Mesendoderm (in vitro differentiated cells): Measurements from ENCODE around the gene RDH13.
"Not testable (repeated sequence)": the region's sequence is repeated elsewhere in the genome, so short reads cannot be mapped to it uniquely, and the experiment has no call there.

Experiments used
- DNase-seq: peaks from one replicate; pipeline ENCODE4 v3.0.0; 2013
- H2AK5ac ChIP-seq: 2 replicates; pipeline ENCODE4 v1.6.1; 2013; ENCODE audit warnings: low read length, inconsistent platforms
- H2BK120ac ChIP-seq: 2 replicates; pipeline ENCODE4 v1.6.1; 2013; ENCODE audit warnings: low read depth, mild to moderate bottlenecking, low read length, moderate library complexity, mixed read lengths
- H2BK15ac ChIP-seq: replicated peaks from 2 replicates; pipeline ENCODE4 v1.6.1; 2013; ENCODE audit warnings: low read depth, mild to moderate bottlenecking, moderate library complexity
- H2BK5ac ChIP-seq: 2 replicates; pipeline ENCODE4 v1.6.1; 2013; ENCODE audit warnings: low read length, inconsistent platforms
- H3K18ac ChIP-seq: 2 replicates; pipeline ENCODE4 v1.6.1; 2013; ENCODE audit warnings: mild to moderate bottlenecking, low read length, mixed read lengths
- H3K23ac ChIP-seq: one replicate; pipeline ENCODE4 v1.6.1; 2013; ENCODE audit warnings: low read length
- H3K27ac ChIP-seq: 2 replicates; pipeline ENCODE4 v1.5.1; 2013; ENCODE audit warnings: low read depth, mild to moderate bottlenecking, inconsistent platforms, low read length, moderate library complexity
- H3K27me3 ChIP-seq: 2 replicates; pipeline ENCODE4 v1.6.1; 2013; ENCODE audit warnings: low read length, control low read depth, mild to moderate bottlenecking, inconsistent platforms; ENCODE audit not compliant: insufficient read depth, poor library complexity
- H3K36me3 ChIP-seq: 2 replicates; pipeline ENCODE4 v1.6.1; 2013; ENCODE audit warnings: low read length, inconsistent platforms; ENCODE audit not compliant: control insufficient read depth, insufficient read depth
- H3K4ac ChIP-seq: one replicate; pipeline ENCODE4 v1.6.1; 2013; ENCODE audit warnings: low read depth, mild to moderate bottlenecking, low read length, moderate library complexity
- H3K4me1 ChIP-seq: 2 replicates; pipeline ENCODE4 v1.6.1; 2013; ENCODE audit warnings: low read depth, low read length, inconsistent platforms; ENCODE audit not compliant: control insufficient read depth
- H3K4me2 ChIP-seq: 2 replicates; pipeline ENCODE4 v1.6.1; 2013; ENCODE audit warnings: low read length
- H3K4me3 ChIP-seq: 2 replicates; pipeline ENCODE4 v1.5.1; 2013; ENCODE audit warnings: mild to moderate bottlenecking, low read length
- H3K56ac ChIP-seq: one replicate; pipeline ENCODE4 v1.6.1; 2013; ENCODE audit warnings: low read length
- H3K79me1 ChIP-seq: 2 replicates; pipeline ENCODE4 v1.6.1; 2013; ENCODE audit warnings: low read length, inconsistent platforms
- H3K79me2 ChIP-seq: 2 replicates; pipeline ENCODE4 v1.6.1; 2013; ENCODE audit warnings: mild to moderate bottlenecking, low read length; ENCODE audit not compliant: control insufficient read depth, insufficient read depth
- H3K9ac ChIP-seq: 2 replicates; pipeline ENCODE4 v1.6.1; 2013; ENCODE audit warnings: low read length, inconsistent platforms
- H4K5ac ChIP-seq: one replicate; pipeline ENCODE4 v1.6.1; 2013; ENCODE audit warnings: low read length
- H4K8ac ChIP-seq: one replicate; pipeline ENCODE4 v1.6.1; 2013; ENCODE audit warnings: low read depth, mild to moderate bottlenecking, control low read depth, low read length, moderate library complexity
- WGBS: extraction: QIAGEN DNeasy Blood & Tissue Kit; methylation state at CpG from one replicate; pipeline ENCODE4 v1.1.7; 2013; ENCODE audit warnings: low lambda C conversion rate, missing lambda C conversion rate; ENCODE audit not compliant: insufficient coverage; ENCODE audit errors: extremely low coverage; 5-methylcytosine and 5-hydroxymethylcytosine counted together

Gene RDH13

DNA sequence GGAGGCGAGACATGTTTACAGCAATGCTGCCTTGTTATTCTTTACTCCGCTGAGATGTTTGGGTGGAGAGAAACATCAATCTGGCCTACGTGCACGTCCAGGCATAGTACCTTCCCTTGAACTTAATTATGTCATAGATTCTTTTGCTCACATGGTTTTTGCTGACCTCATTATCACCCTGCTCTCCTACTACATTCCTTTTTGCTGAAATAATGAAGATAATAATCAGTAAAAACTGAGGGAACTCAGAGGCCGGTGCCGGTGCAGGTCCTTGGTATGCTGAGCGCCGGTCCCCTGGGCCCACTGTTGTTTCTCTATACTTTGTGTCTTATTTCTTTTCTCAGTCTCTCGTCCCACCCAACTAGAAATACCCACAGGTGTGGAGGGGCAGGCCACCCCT is 2.7 kb downstream of the RDH13 start:
- not testable (repeated sequence) for H3K27me3 ChIP-seq, H3K79me1 ChIP-seq, H3K9ac ChIP-seq, H3K4ac ChIP-seq, H3K56ac ChIP-seq, H4K8ac ChIP-seq, H3K36me3 ChIP-seq, H2AK5ac ChIP-seq, H3K4me3 ChIP-seq, H2BK5ac ChIP-seq, H3K27ac ChIP-seq, H3K4me1 ChIP-seq, H3K79me2 ChIP-seq, H3K18ac ChIP-seq, H3K23ac ChIP-seq, DNase-seq, H2BK15ac ChIP-seq, H2BK120ac ChIP-seq, H3K4me2 ChIP-seq, H4K5ac ChIP-seq
- no CpG with 5 or more reads among the region's 9 CpGs for WGBS

DNA sequence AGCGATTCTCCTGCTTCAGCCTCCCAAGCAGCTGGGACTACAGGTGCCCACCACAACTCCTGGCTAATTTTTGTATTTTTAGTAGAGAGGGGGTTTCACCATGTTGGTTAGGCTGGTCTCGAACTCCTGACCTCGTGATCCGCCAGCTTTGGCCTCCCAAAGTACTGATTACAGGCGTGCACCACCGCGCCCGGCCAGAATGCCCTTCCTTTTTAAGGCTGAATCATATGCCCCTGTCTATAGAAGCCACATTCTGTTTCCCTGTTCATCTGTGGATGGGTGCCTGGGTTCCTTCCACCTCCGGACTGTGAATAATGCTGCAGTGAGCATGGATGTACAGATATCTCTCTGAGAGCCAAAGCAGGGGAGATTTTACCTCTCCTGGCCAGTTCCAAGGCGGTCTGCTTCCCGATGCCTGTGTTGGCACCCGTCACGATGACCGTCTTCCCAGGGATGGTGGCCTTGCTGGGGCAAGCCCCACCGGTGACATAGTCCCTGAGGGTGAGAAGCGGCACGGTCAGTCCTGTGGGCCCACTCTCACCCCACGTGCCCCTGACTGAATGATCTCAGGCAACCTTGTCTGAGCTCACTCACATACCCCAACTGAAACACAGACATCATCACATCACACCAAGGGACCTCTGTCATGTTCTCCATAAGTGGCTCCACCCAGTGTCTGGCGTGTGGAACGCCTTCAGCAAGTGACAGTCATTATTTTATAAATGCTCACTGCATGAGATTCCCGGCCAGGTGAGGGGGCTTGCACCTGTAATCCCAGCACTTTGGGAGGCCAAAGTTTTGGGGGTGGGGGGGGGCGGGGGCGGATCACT is 4.0 kb downstream of the RDH13 start:
- no peak overlapping the region for H2BK5ac ChIP-seq
- no peak overlapping the region for H4K8ac ChIP-seq
- H3K36me3 ChIP-seq = peaks cover 5% of the 10 kb centered on the region
- no peak overlapping the region for H2BK120ac ChIP-seq
- H4K5ac ChIP-seq = no peak overlapping the region
- H3K27me3 ChIP-seq = no peaks in the 10 kb centered on the region
- no peak overlapping the region for H3K4ac ChIP-seq
- H3K4me3 ChIP-seq = no peak overlapping the region
- no peaks in the 10 kb centered on the region for H3K79me2 ChIP-seq
- no peak overlapping the region for H2BK15ac ChIP-seq
- peak; percentile 51 for DNase-seq
- no peaks in the 10 kb centered on the region for H3K4me1 ChIP-seq
- H3K27ac ChIP-seq = no peak overlapping the region
- no peak overlapping the region for H3K56ac ChIP-seq
- no peak overlapping the region for H3K23ac ChIP-seq
- no peak overlapping the region for H3K9ac ChIP-seq
- no CpG with 5 or more reads among the region's 23 CpGs for WGBS
- H2AK5ac ChIP-seq = no peak overlapping the region
- H3K79me1 ChIP-seq = no peaks in the 10 kb centered on the region
- no peak overlapping the region for H3K18ac ChIP-seq
- no peak overlapping the region for H3K4me2 ChIP-seq

DNA sequence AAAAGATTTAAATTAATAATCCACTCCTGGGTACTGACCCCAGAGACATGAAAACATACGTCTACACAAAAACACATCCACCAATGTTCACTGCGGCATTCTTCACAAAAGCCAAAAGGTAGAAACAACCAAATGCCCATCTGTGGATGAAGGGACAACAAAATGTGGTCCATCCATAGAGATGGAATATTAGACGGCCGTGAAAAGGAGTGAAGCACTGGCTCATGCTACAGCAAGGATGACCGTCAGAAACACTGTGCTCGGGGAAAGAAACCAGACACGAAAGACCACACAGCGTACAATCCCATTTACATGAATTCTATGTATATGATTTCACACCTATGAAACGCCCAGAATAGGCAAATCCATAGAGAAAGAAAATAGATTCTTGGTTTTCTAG is 6.1 kb downstream of the RDH13 start:
- Histone ChIP-seq H3K9ac (no peak overlapping the region), H3K27ac (no peak overlapping the region), H3K18ac (no peak overlapping the region), H2AK5ac (no peak overlapping the region), H2BK15ac (no peak overlapping the region), H2BK120ac (no peak overlapping the region), H3K4me2 (no peak overlapping the region), H3K27me3 (no peaks in the 10 kb centered on the region), H3K56ac (no peak overlapping the region), H3K4ac (no peak overlapping the region), H4K8ac (no peak overlapping the region), H3K79me2 (no peaks in the 10 kb centered on the region), H3K4me3 (no peak overlapping the region), H3K79me1 (peaks cover 2% of the 10 kb centered on the region), H3K4me1 (no peaks in the 10 kb centered on the region), H3K23ac (no peak overlapping the region), H2BK5ac (no peak overlapping the region), H4K5ac (no peak overlapping the region), H3K36me3 (peaks cover 9% of the 10 kb centered on the region)
- no peak for DNase-seq
- WGBS = no CpG with 5 or more reads among the region's 9 CpGs

DNA sequence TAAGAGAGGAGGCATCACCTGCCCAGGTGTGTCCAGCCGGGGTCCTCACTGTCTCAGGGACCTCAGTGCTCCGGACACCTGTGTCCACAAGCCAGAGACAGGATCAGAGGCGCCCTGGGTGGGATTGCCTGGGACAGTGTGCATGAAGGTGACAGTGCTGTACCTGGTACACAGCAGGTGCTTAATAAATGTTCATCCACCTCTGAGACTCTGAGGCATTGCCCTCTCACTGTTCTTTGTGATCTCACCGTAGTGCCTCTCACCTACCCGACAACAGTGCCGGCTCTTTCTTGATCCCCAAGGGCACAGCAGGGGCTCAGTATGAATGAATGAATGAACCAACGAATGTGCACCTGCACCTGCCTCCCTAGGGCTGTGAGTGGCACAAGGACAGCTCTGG is 9.2 kb downstream of the RDH13 start:
- Histone ChIP-seq H3K9ac (no peak overlapping the region), H3K27ac (no peak overlapping the region), H3K4ac (no peak overlapping the region), H3K18ac (no peak overlapping the region), H4K8ac (no peak overlapping the region), H2AK5ac (no peak overlapping the region), H3K4me2 (no peak overlapping the region), H3K56ac (no peak overlapping the region), H2BK120ac (no peak overlapping the region), H3K27me3 (no peaks in the 10 kb centered on the region), H3K23ac (no peak overlapping the region), H2BK15ac (no peak overlapping the region), H3K79me2 (no peaks in the 10 kb centered on the region), H3K4me3 (no peak overlapping the region), H3K36me3 (peaks cover 12% of the 10 kb centered on the region), H2BK5ac (no peak overlapping the region), H4K5ac (no peak overlapping the region), H3K79me1 (peaks cover 2% of the 10 kb centered on the region), H3K4me1 (no peaks in the 10 kb centered on the region)
- DNase-seq = no peak
- WGBS = no CpG with 5 or more reads among the region's 7 CpGs

DNA sequence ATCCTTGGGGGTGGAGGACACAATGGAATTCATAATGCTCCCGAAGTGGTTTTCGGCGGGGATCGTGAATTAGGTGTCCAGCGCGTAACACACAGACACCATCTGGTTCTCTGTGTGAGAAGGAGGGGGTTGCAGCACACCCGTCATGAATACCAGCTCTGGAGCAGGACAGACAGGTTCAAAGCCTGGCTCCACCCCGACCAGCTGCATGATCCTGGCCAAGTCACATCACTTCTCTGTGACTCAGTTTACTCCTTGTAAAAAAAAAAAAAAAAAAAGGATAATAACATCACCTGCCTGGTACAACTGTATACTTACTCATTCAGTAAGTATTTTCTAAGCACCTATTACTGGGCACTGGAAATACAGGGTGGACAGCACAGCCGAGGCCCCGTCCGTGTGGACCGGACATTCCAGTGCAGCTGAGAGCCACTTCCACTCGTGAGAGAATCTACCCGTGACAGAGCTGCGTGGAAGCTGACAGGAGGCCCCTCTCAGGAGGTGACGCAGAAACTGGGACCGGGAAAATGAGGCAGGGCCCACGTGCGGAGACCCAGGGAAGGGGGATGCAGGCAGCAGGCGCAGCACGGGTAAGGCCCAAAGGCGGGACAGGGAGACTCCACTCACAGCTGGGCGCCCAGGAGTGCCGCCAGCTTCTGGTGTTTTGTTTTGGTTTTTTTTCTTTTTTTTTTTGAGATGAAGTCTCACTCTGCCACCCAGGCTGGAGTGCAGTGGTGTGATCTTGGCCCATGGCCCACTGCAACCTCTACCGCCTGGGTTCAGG is 12.0 kb downstream of the RDH13 start:
- H3K4me1 ChIP-seq = no peaks in the 10 kb centered on the region

More for the DNA sequence above, 12.0 kb downstream of the RDH13 start:
- DNase-seq = no peak
- no peak overlapping the region for H3K23ac ChIP-seq
- H3K9ac ChIP-seq = no peak overlapping the region
- H3K56ac ChIP-seq = no peak overlapping the region
- no peak overlapping the region for H3K4ac ChIP-seq
- H2BK15ac ChIP-seq = no peak overlapping the region
- H3K18ac ChIP-seq = no peak overlapping the region
- no peak overlapping the region for H4K8ac ChIP-seq
- no peak overlapping the region for H2BK120ac ChIP-seq
- H2BK5ac ChIP-seq = no peak overlapping the region
- no peak overlapping the region for H4K5ac ChIP-seq
- H3K79me1 ChIP-seq = peaks cover 3% of the 10 kb centered on the region
- no peak overlapping the region for H2AK5ac ChIP-seq
- no peak overlapping the region for H3K4me2 ChIP-seq
- WGBS = no CpG with 5 or more reads among the region's 25 CpGs
- H3K36me3 ChIP-seq = peaks cover 21% of the 10 kb centered on the region
- H3K4me3 ChIP-seq = no peak overlapping the region
- H3K27me3 ChIP-seq = no peaks in the 10 kb centered on the region
- H3K27ac ChIP-seq = no peak overlapping the region
- H3K79me2 ChIP-seq = no peaks in the 10 kb centered on the region
